ENCODE results near the gene STAT6.

STAT6 gene, protein sequence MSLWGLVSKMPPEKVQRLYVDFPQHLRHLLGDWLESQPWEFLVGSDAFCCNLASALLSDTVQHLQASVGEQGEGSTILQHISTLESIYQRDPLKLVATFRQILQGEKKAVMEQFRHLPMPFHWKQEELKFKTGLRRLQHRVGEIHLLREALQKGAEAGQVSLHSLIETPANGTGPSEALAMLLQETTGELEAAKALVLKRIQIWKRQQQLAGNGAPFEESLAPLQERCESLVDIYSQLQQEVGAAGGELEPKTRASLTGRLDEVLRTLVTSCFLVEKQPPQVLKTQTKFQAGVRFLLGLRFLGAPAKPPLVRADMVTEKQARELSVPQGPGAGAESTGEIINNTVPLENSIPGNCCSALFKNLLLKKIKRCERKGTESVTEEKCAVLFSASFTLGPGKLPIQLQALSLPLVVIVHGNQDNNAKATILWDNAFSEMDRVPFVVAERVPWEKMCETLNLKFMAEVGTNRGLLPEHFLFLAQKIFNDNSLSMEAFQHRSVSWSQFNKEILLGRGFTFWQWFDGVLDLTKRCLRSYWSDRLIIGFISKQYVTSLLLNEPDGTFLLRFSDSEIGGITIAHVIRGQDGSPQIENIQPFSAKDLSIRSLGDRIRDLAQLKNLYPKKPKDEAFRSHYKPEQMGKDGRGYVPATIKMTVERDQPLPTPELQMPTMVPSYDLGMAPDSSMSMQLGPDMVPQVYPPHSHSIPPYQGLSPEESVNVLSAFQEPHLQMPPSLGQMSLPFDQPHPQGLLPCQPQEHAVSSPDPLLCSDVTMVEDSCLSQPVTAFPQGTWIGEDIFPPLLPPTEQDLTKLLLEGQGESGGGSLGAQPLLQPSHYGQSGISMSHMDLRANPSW

DNA sequence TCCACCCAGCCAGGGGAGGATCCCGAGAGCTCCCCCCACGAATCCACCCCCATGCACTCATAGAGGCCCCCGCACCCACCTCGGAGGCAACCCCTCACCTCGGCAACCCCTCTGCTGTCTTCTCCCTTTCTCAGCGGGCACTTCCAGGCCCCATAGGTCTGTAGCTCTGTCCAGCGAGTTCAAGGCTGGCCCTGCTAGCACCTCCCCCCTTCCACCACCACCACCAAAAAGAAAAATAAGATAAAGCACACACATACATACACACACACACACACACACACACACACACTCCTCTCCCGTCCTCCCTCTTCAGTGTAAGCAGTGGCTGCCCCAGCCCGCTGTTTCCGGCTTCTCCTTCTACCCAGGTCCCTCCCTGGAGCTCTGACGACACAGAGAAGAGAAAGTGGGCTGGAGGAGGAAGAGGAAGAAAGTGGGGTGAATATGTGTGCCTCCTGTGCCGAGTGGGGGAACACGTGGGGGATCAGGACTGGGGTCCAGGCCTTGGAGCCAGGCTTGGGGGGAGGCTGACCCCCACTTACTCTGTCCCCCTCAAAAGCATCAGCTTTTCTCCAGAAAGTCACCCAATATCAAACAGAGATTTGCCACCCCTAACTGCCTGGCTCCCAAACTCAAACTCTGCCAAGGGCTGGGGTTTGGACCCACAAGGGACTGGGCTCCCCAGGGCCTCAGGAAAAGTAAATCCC, at the start of gene STAT6:
Gene STAT6 (minus strand): TSS at position 332 of the 704 bp plus-strand sequence. CDS start 3,084 bp downstream, outside the sequence.
- DNase-seq = peak; percentile 94

DNA sequence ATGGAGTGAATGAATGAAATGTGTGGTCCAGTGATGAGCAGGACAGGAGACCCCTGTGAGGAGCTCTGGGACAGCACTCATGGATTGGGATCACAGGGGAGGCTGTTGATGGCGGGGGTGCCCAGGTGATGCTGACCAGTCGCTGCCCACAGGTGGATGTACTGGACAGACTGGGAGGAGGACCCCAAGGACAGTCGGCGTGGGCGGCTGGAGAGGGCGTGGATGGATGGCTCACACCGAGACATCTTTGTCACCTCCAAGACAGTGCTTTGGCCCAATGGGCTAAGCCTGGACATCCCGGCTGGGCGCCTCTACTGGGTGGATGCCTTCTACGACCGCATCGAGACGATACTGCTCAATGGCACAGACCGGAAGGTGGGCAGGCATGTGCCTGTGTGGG, 49.6 kb upstream of the STAT6 start:
- no peak for DNase-seq

DNA sequence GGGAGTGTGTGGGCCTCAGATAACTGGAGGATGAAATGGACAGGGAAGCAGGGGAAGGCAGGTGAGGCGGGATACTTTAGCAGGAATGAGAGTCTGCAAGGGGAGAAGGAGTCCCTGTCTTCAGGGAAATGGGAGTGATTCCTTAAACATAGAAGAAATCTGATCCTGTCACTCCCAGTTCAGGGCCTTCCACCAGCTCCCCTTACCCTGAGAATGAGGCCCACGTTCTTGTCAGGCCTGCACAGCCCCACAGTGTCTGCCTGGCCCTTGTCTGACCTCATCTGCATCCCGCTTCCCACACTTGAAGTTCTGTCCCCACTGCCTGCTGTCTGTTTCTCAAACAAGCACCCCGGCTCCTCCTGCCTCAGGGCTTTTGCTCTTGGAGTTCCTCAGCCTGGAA, 48.9 kb upstream of the STAT6 start:
- DNase-seq = no peak

DNA sequence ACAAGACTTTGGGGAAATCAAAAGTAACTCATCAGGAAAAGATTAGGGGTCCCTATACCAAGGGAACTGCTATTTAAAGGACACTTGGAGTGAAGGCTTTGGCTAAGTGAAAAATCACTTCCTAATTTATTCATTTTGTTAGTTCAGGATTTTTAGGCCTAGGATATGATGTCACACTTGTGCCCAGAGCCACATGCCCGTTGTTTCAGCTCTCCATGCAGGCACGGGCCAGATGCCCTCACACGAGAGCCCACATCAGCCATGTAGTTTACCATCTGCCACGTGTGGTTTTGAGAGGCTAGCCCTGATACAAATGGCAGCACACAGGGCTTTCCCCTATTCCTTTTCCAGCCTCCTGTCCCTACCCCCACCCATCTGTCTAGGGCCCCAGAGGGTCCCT, 48.1 kb upstream of the STAT6 start:
- DNase-seq = no peak

DNA sequence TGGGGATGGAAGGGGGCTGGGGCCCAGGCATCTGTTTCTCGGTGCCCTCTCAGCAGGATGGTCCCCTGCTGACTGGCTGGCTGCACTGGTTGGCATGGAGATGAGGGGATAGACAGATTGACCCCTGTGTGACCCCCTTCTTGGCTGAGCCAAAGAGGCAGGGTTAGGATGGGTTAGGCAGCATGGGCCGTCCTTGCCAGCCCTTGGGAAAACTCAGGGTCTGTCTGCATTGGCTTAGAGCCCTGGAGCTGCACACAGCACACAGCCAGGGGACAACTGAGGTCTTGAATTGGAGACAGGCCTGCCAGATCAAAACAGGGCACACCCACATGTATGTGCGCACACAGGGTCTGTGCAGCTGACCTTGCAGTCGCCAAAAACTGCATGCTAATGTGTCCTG, 47.5 kb upstream of the STAT6 start:
- DNase-seq = no peak

DNA sequence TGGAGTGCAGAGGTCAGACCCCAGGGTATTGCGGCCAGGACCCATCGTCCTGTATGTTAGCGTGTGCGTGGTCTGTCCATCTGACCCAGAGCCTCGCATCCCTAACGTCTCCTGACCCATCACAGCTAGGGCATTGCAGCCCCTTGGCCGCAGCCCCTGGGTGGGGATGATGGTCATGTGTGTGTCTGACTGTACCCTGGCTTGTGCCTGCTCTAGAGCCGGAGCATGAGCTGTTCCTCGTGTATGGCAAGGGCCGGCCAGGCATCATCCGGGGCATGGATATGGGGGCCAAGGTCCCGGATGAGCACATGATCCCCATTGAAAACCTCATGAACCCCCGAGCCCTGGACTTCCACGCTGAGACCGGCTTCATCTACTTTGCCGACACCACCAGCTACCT, 47.0 kb upstream of the STAT6 start:
- no peak for DNase-seq

DNA sequence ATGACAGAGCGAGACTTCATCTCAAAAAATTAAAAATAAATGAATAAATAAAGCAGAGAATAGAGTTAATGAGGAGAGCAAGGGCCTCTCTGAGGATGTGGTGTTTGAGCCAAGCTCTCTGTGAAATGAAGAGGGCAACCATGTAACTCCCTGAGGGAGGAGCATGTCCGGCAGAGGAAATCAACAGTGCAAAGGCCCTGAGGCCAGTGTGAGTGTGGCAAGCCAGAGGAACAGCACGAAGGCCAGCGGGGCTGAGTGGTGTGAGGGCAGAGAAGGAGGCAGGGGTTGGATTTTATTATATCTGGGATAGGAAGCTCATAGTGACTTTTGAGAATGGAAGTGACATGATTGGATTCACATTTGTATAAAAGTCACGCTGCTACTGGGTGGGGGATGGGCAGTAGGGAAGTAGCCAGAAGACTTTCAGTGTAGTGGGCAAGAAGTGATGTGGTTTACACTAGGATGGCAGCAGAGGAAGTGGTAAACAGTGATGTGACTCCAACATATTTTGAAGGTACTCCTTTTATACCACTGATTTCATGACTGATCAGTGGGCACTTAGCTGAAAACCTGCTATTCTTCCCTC, 46.5 kb upstream of the STAT6 start:
- peak; percentile 13 for DNase-seq

DNA sequence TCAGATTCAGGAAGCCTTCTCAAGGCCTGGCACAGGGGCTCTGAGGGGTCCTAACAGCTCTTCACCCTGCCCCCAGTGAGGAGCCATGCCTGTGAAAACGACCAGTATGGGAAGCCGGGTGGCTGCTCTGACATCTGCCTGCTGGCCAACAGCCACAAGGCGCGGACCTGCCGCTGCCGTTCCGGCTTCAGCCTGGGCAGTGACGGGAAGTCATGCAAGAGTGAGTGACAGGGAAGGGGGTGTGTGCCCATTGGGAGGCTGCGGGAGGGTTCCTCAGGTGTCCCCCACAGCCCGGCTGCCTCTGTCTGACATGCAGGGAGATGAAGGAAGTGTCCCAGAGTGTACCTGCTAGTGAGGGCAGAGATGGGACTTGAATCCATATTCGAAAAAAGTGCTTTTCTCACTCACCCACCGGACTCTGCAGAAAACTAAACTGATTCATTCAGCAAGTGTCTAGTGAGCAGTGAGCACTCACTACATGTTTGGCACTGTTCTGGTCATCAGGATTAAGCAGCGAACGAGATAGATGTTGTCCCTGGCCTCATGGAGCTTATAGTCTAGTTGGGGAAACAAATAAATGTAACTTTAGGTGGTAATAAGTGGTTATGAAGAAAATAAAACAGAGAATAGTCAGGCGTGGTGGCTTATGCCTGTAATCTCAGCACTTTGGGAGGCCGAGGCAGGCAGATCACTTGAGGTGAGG, 45.7 kb upstream of the STAT6 start:
- no peak for DNase-seq

DNA sequence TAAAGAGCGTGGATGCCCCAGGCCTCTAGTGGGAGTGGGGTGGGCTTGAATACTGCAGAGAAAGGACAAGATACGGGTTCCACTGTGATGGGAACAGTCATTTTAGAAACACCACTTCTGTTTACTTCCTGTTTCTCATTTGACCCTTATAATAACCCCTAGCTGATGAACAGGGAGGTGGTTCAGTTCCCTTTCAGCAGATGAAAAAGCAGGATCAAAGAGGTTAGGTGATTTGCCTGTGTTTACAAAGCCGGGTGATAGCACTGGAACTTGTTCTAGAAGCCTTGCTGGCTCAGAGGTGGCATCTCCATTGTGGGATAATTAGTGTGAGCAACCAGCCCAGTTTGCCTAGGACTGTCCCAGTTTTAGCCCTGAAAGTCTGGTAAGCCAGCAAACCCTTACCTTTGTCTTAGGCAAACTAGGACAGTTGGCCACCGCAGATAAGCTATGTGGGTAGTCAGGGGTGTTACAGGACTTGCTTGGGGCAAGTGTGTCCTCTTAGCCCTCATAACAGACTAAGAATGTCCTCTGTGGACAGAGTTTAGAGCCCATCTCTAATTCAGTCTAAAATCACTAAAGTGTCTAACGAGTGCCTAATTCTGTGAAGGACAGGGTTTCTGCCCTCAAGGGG, 43.8 kb upstream of the STAT6 start:
- no peak for DNase-seq

DNA sequence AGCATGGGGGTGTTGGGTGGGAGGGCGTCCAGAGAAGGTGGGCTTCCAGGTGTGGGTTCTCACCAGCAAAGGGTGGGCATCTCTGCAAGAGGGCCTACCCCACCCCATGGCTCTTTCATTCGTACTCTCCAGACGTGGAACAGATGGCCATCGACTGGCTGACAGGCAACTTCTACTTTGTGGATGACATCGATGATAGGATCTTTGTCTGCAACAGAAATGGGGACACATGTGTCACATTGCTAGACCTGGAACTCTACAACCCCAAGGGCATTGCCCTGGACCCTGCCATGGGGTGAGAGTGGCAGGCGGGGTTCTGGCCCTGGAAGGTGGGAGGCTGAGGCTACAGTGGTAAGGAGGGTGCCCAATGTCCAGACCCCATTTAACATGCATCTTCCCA, 42.9 kb upstream of the STAT6 start:
- no peak for DNase-seq

DNA sequence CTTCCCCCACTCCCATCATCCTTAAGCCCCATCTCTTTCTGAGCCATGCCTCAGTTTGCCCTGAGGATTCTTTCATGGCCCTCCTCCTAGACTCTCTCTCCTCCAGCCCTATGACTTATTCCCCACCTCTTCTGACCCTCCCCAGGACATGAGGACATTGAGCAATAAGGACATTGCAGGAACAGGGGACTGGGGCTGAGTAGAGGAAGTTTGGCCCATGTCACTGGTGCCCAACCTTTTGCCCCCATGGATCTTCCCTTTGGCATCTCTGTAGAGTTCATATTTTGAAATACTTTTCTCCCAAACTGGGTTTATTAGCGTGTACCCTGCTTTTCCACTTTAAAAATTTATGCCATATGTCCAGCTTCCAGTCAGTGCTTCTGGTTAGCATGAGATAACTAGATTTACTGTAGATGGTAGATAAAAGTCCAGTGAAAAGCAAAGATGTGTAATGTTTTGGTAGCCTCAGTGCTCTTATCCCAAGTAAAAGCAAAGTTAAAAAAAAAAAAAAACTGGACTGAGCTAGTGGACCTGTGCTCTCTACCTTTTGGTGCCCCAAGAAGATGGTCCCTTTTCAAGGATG, 42.3 kb upstream of the STAT6 start:
- no peak for DNase-seq

DNA sequence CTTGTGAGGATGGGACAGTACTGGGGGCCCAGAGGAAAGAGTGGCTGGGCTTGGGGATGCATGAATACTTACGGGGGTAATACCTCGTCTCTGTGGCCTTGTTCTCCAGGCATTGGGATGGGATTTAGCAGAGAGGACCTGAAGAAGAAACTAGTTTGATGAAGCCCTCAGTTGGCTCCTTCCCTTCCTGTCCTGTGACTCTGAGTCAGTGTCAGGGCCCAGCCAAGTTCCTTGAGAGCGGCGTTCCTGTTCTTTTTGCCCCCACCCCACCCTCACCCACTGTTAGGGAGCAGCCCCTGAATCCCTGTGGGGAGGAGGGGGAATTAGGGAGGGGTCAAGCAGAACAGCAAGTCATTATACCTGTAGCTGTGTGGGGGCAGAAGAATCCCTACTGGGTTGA, 41.5 kb upstream of the STAT6 start:
- no peak for DNase-seq

DNA sequence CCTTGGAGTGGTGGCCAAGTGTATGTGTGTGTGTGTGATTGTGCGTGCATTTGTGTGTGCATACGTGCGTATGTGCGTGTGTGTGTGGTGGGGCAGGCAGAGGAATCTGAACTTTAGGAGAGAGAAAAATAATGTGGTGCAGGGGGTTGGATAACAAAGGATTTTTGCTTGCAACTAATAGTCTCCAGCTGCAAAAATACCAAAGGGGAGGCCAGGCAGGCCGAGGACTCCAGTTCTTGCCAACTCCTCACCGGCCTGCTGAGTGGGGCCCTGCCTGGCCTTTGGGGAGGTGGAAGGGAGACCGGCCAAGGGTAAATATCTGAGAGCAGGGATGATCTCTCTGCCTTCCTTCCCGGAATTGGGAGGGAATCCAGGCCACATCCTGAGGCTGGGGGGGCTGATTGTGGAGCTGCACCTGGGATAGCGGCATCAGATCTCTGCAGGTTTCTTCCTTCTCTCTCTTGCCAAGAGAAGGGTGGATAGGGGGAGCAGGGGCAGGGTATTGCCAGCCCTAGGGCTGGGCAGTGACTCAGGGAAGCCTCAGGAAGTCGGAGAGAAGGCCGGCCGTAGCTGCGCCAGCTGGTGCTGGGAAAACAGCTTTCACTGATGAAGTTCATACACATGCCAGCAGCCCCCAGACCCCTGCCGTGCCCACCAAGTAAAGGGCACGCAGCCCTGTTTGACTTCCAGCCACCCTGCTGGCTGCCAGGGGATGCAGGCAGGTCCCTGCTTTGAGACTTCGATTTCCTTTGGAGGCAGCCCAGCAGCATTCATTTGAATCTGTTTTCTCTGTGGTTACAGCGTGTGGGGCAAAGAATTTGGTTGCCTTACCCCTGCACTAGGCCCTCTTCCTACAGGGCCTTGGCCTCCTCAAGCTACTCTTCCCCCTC, 40.8 kb upstream of the STAT6 start:
- no peak for DNase-seq

DNA sequence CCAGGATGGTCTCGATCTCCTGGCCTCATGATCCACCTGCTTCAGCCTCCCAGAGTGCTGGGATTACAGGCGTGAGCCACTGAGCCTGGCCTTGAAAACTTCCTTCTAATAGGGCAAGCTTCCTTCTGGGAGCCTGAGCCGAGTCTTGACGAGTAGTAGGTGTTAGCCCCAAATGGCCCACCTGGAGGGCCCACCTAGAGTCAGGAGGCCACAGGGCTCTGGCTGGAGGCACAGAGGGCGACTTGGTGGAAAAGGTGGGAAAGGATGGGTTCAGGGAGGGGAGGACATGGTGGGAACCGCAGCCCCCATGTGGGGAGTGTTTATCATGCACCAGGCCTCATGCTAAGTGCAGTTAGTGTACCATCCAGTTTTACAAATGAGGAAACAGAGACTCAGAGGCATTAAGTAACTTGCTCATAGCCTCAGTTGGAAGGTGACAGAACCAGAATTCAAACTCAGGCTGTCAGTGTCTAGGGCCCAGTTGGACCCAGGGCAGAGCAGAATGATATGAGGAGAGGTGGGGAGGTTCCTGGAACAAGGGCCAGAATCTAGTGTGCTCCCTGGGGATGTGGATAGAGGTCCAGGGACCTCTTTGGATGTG, 39.3 kb upstream of the STAT6 start:
- DNase-seq = no peak

DNA sequence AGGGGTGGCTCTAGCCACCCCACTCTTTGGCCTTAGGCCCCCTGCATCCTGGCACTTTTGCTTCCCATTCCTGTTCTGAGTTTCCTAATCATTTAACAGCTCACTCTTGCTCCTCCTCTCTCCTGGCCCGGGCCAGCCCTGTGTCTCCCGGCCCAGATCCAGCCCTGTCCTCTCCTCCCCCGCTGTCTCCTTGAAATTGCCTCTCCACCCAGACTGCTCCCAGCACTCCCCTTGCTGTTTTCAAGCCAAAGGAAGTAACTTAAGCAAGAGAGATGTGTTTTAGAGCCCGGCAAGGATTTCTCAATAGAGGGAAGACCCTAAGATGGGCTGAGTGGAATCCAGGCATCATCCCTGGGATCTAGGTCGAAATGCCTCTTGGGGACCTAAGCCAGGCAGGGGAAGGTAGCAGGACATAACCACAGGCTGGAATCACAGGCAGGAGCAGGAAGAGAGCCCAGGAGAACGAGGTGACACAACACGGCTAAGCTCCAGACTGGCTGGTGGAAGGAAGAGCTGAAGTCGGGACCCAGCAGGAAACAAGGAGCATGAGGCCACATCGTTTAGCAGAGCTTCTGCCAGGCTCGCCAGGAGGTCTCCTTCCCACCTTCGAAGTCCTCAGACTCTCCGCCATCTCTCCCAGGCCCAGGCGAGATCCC, 38.2 kb upstream of the STAT6 start:
- no peak for DNase-seq

DNA sequence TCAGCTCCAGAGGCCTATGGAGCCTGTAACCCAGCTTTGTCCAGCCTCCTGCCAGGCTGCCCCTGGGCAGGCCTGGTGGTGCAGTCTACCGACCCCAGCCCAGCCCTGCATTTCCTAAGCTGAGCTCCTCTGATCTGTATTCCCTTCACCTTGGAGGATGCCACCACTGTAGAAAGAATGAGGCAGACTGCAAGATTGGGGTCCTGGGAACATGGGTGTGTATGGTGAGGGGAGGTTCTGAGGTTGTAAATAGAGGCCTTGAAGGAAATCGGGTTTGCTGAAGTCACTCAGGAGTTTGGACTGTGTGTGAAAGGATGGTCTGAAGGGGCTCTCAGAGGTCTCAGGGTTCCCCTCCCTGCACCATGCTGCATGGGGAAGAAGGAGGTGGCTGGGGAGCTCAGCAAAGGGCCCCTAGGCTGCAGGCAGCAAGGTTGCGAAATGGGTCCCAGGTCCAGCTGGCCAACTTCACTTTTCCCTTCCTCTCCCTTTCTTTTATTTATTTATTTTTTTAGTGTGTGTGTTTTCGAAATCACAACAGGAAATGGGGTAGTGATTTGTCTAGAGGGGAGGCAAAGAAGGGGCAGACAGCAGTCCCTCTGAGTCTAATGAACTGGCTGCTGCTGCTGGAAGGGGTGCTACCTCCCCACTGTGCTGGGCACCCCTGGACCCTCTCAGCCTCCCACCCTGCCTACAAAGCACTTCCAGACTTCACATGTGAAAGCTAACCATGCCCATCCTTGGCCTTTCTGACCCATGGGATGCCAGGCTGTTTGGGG, 37.5 kb upstream of the STAT6 start:
- no peak for DNase-seq

DNA sequence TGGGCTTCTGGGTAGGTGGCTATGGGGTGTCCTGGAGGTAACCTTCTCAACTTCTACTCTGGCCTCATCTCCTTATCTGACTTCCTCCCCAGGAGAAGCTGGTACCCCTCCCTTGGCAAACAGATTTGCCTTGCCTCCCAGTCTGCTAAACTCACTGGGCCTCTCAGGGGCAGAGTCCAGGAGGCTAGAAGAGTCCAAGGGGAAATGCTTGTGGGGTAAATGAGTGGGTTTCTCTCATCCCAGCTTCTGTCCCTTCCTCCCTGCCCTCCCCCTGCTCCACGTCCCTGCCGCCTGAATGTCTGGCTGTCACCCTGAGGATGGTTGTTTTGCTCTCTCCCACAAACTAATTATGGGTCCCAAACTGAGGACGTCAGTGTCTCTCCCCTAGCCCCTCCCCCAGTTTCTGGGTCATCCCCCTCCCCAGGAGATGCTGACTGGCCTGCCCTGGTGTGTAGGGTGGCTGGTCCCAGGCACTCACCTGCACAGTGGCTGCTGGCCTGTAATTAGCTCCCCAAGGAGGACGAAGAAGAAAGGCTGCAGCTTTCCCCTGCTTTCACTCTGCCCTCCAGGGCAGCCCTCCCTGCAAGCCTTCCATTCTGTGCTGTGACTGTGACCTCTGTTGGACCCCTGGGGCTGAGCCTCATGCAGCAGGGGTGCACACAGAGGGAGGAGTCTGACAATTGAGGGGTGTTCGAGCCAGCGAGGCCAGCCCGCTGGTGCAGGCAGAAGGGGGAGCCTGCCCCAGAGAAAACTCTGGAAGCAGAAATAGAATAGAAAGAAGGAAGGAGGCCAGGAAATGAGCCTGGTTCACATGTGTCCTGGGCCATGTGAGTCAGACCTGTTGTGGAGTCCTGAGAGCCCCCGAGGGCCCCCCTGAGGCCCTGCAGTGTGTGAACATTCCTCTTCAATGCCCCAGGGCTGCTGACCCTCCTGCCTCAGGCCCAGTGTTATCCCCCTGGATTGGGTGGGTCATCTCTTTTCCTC, 36.1 kb upstream of the STAT6 start, which contains the start of gene LRP1-AS:
Gene LRP1-AS (minus strand): TSS at position 659 of the 984 bp plus-strand sequence.
- DNase-seq = no peak

All from CD4-positive, alpha-beta T cell treated with Interleukin-17A for 1 hour (primary cell).